ENCODE data around the gene KISS1R. TPM values are rescaled to one million over a fixed set of nuclear protein-coding genes. Genes with fewer than 3 reads are reported as not detected.
"Not testable (repeated sequence)": the region's sequence is repeated elsewhere in the genome, so short reads cannot be mapped to it uniquely, and the experiment has no call there.

The KISS1R gene
- total RNA-seq, 1 donor from 2014 or later: 8.0 TPM

GRCh38 chr19:875265-875879, 41.8 kb upstream of the KISS1R start:
- H3K27me3 Mint-ChIP-seq (ENCODE audit: low read depth): no peaks in the 10 kb centered on the region
- no peaks in the 10 kb centered on the region for H3K9me3 Mint-ChIP-seq
- no peak overlapping the region for H3K27ac Mint-ChIP-seq
- DNase-seq (ENCODE audit: low spot score): no peak
- intact Hi-C loops (cut with micrococcal nuclease): no loop called here
- peaks cover 2% of the 10 kb centered on the region for H3K4me1 Mint-ChIP-seq (ENCODE audit: low read depth)
- no peak overlapping the region for H3K4me3 Mint-ChIP-seq (ENCODE audit: low read depth)
- H3K36me3 Mint-ChIP-seq (ENCODE audit: low read depth): peaks cover 4% of the 10 kb centered on the region

- H3K36me3 Mint-ChIP-seq (ENCODE audit: low read depth): peaks cover 5% of the 10 kb centered on the region
- intact Hi-C loops (cut with micrococcal nuclease): no loop called here
These were observed 41.0 kb upstream of the KISS1R start for GRCh38 chr19:876089-876488.

GRCh38 chr19:876780-877314, 40.3 kb upstream of the KISS1R start:
- Mint-ChIP-seq H3K9me3 (no peaks in the 10 kb centered on the region), H3K27me3 (ENCODE audit: low read depth) (no peaks in the 10 kb centered on the region), H3K4me1 (ENCODE audit: low read depth) (peaks cover 2% of the 10 kb centered on the region), H3K4me3 (ENCODE audit: low read depth) (no peak overlapping the region), H3K36me3 (ENCODE audit: low read depth) (peaks cover 12% of the 10 kb centered on the region), H3K27ac (no peak overlapping the region)
- no peak for DNase-seq (ENCODE audit: low spot score)
- intact Hi-C loops (cut with micrococcal nuclease): no loop called here

More at GRCh38 chr19:876089-876488, 41.0 kb upstream of the KISS1R start:
- no peak overlapping the region for H3K4me3 Mint-ChIP-seq (ENCODE audit: low read depth)
- H3K27ac Mint-ChIP-seq: no peak overlapping the region
- no peaks in the 10 kb centered on the region for H3K9me3 Mint-ChIP-seq
- no peaks in the 10 kb centered on the region for H3K27me3 Mint-ChIP-seq (ENCODE audit: low read depth)
- no peak for DNase-seq (ENCODE audit: low spot score)
- peaks cover 2% of the 10 kb centered on the region for H3K4me1 Mint-ChIP-seq (ENCODE audit: low read depth)

GRCh38 chr19:877992-878660, 39.0 kb upstream of the KISS1R start:
- H3K27me3 Mint-ChIP-seq (ENCODE audit: low read depth); intact Hi-C loops (cut with micrococcal nuclease); H3K4me1 Mint-ChIP-seq (ENCODE audit: low read depth); H3K9me3 Mint-ChIP-seq; H3K4me3 Mint-ChIP-seq (ENCODE audit: low read depth); DNase-seq (ENCODE audit: low spot score); H3K27ac Mint-ChIP-seq: not testable (repeated sequence)
- H3K36me3 Mint-ChIP-seq (ENCODE audit: low read depth): peaks cover 15% of the 10 kb centered on the region

GRCh38 chr19:878751-879561, 38.2 kb upstream of the KISS1R start:
- H3K4me1 Mint-ChIP-seq (ENCODE audit: low read depth); H3K27ac Mint-ChIP-seq; H3K27me3 Mint-ChIP-seq (ENCODE audit: low read depth); H3K4me3 Mint-ChIP-seq (ENCODE audit: low read depth); H3K9me3 Mint-ChIP-seq; DNase-seq (ENCODE audit: low spot score); intact Hi-C loops (cut with micrococcal nuclease): not testable (repeated sequence)
- peaks cover 18% of the 10 kb centered on the region for H3K36me3 Mint-ChIP-seq (ENCODE audit: low read depth)

- Mint-ChIP-seq H3K27me3 (ENCODE audit: low read depth) (no peaks in the 10 kb centered on the region), H3K9me3 (no peaks in the 10 kb centered on the region), H3K27ac (no peak overlapping the region), H3K36me3 (ENCODE audit: low read depth) (peaks cover 18% of the 10 kb centered on the region), H3K4me1 (ENCODE audit: low read depth) (no peaks in the 10 kb centered on the region), H3K4me3 (ENCODE audit: low read depth) (no peak overlapping the region)
- intact Hi-C loops (cut with micrococcal nuclease): no loop called here
- no peak for DNase-seq (ENCODE audit: low spot score)
These were observed 37.3 kb upstream of the KISS1R start for GRCh38 chr19:879711-880438.

- intact Hi-C loops (cut with micrococcal nuclease): no loop called here
- no peak overlapping the region for H3K4me3 Mint-ChIP-seq (ENCODE audit: low read depth)
- H3K27ac Mint-ChIP-seq: no peak overlapping the region
- H3K9me3 Mint-ChIP-seq: no peaks in the 10 kb centered on the region
- H3K4me1 Mint-ChIP-seq (ENCODE audit: low read depth): no peaks in the 10 kb centered on the region
- H3K27me3 Mint-ChIP-seq (ENCODE audit: low read depth): no peaks in the 10 kb centered on the region
- no peak for DNase-seq (ENCODE audit: low spot score)
- H3K36me3 Mint-ChIP-seq (ENCODE audit: low read depth): peaks cover 15% of the 10 kb centered on the region
These were observed 35.6 kb upstream of the KISS1R start for GRCh38 chr19:881385-882071.

GRCh38 chr19:882871-883497, 34.1 kb upstream of the KISS1R start:
- no peaks in the 10 kb centered on the region for H3K4me1 Mint-ChIP-seq (ENCODE audit: low read depth)
- no peak for DNase-seq (ENCODE audit: low spot score)
- H3K27me3 Mint-ChIP-seq (ENCODE audit: low read depth): no peaks in the 10 kb centered on the region
- peaks cover 21% of the 10 kb centered on the region for H3K36me3 Mint-ChIP-seq (ENCODE audit: low read depth)
- no peak overlapping the region for H3K27ac Mint-ChIP-seq
- intact Hi-C loops (cut with micrococcal nuclease): no loop called here
- H3K9me3 Mint-ChIP-seq: no peaks in the 10 kb centered on the region
- H3K4me3 Mint-ChIP-seq (ENCODE audit: low read depth): no peak overlapping the region

- peaks cover 21% of the 10 kb centered on the region for H3K36me3 Mint-ChIP-seq (ENCODE audit: low read depth)
- H3K4me3 Mint-ChIP-seq (ENCODE audit: low read depth): no peak overlapping the region
- DNase-seq (ENCODE audit: low spot score): no peak
- intact Hi-C loops (cut with micrococcal nuclease): no loop called here
- H3K27me3 Mint-ChIP-seq (ENCODE audit: low read depth): no peaks in the 10 kb centered on the region
- no peak overlapping the region for H3K27ac Mint-ChIP-seq
- H3K9me3 Mint-ChIP-seq: no peaks in the 10 kb centered on the region
- no peaks in the 10 kb centered on the region for H3K4me1 Mint-ChIP-seq (ENCODE audit: low read depth)
These were observed 33.4 kb upstream of the KISS1R start for GRCh38 chr19:883661-884211.

- Mint-ChIP-seq H3K9me3 (no peaks in the 10 kb centered on the region), H3K27ac (no peak overlapping the region), H3K27me3 (ENCODE audit: low read depth) (no peaks in the 10 kb centered on the region), H3K4me1 (ENCODE audit: low read depth) (no peaks in the 10 kb centered on the region), H3K36me3 (ENCODE audit: low read depth) (peaks cover 25% of the 10 kb centered on the region), H3K4me3 (ENCODE audit: low read depth) (no peak overlapping the region)
- DNase-seq (ENCODE audit: low spot score): no peak
- intact Hi-C loops (cut with micrococcal nuclease): no loop called here
These were observed 32.5 kb upstream of the KISS1R start for GRCh38 chr19:884420-885211.

GRCh38 chr19:885536-886224, 31.5 kb upstream of the KISS1R start:
- Mint-ChIP-seq H3K27me3 (ENCODE audit: low read depth) (no peaks in the 10 kb centered on the region), H3K4me3 (ENCODE audit: low read depth) (no peak overlapping the region), H3K36me3 (ENCODE audit: low read depth) (peaks cover 25% of the 10 kb centered on the region), H3K4me1 (ENCODE audit: low read depth) (no peaks in the 10 kb centered on the region), H3K27ac (no peak overlapping the region), H3K9me3 (no peaks in the 10 kb centered on the region)
- intact Hi-C loops (cut with micrococcal nuclease): no loop called here
- DNase-seq (ENCODE audit: low spot score): no peak

All from activated T-helper 2 cell treated with anti-CD3 and anti-CD28 coated beads, Interferon-gamma antibody, Interleukin-2, Interleukin-4, amounts not matched to agents 10 μg/mL and 5 μg/mL and 100 μg/mL, durations not matched to agents 14 hours and 24 hours and 36 hours (primary cell).